PC-3 (cell line): ENCODE data around the gene ASPRV1.

Experiments
- EZH2 ChIP-seq: fragments of 300-600 bp; sonication (generic); IDR thresholded peaks from one replicate; pipeline ENCODE4 v1.6.1; 2017; ENCODE audit warnings: antibody characterized with exemption, mild to moderate bottlenecking, low read length; ENCODE audit not compliant: unreplicated experiment
- EZH2phosphoT487 ChIP-seq: fragments of 300-600 bp; sonication (generic); IDR thresholded peaks from 2 replicates; pipeline ENCODE4 v1.6.1; 2018; ENCODE audit warnings: mild to moderate bottlenecking, antibody characterized with exemption, low read length, borderline replicate concordance
- TF ChIP-seq, protein P1 (sequence below): fragments of 300-600 bp; sonication (generic); conservative IDR thresholded peaks from 2 replicates; pipeline ENCODE4 v1.5.1; 2017; ENCODE audit warnings: antibody characterized with exemption, low read depth, mild to moderate bottlenecking, low read length

DNA sequence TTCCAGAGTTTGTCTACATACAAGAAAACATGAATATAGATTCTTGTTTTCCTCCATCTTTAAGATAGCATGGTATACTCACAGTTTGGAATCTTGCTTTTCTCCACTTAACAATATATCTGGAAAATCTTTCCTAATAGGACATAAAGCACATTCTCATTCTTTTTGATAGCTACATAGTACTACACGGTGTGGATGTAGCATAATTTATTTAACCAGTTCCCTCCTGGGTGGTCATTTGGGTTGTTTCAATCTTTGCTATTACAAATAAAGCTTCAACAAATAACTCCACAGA is 26.9 kb downstream of the ASPRV1 start:
- TF ChIP-seq EZH2 = no peak
- TF ChIP-seq, protein P1, sequence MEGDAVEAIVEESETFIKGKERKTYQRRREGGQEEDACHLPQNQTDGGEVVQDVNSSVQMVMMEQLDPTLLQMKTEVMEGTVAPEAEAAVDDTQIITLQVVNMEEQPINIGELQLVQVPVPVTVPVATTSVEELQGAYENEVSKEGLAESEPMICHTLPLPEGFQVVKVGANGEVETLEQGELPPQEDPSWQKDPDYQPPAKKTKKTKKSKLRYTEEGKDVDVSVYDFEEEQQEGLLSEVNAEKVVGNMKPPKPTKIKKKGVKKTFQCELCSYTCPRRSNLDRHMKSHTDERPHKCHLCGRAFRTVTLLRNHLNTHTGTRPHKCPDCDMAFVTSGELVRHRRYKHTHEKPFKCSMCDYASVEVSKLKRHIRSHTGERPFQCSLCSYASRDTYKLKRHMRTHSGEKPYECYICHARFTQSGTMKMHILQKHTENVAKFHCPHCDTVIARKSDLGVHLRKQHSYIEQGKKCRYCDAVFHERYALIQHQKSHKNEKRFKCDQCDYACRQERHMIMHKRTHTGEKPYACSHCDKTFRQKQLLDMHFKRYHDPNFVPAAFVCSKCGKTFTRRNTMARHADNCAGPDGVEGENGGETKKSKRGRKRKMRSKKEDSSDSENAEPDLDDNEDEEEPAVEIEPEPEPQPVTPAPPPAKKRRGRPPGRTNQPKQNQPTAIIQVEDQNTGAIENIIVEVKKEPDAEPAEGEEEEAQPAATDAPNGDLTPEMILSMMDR = no peak
- TF ChIP-seq EZH2phosphoT487 = no peak
